ENCODE data around the gene C2orf72. TPM values are rescaled to one million over a fixed set of nuclear protein-coding genes. Genes with fewer than 3 reads are reported as not detected.

C2orf72 gene
- total and polyA plus RNA-seq, 7 donors, result 0.36 to 20.4 (median 18.5) TPM; not detected in 2

GRCh38 chr2:231050018-231050901, 12.9 kb downstream of the C2orf72 start:
- DNase-seq, result no peak
- Histone ChIP-seq H3K27me3 (no peaks in the 10 kb centered on the region), H3K9me3 (no peaks in the 10 kb centered on the region), H3K4me1 (peaks cover 0 to 13% (median 7%) of the 10 kb centered on the region in 4 donors), H3K36me3 (no peaks in the 10 kb centered on the region), H3K27ac (no peak overlapping the region), H3K4me3 (no peak overlapping the region)
- TF ChIP-seq CTCF (IDR thresholded peaks at IDR 0.05) (no peak), POLR2A (IDR thresholded peaks at IDR 0.05) (no peak), POLR2AphosphoS5 (IDR thresholded peaks at IDR 0.05) (no peak), EP300 (IDR thresholded peaks at IDR 0.05) (no peak)
- intact Hi-C loops (cut with DNase I), result no loop called here
- WGBS, 2 donors, result 12 to 54% methylated on average over 9 of the region's 9 CpGs

GRCh38 chr2:231051116-231051515, 13.8 kb downstream of the C2orf72 start:
- DNase-seq, result no peak
- Histone ChIP-seq H3K27ac (no peak overlapping the region), H3K36me3 (no peaks in the 10 kb centered on the region), H3K4me1 (peaks cover 0 to 16% (median 8%) of the 10 kb centered on the region in 4 donors), H3K4me3 (no peak overlapping the region), H3K27me3 (no peaks in the 10 kb centered on the region), H3K9me3 (no peaks in the 10 kb centered on the region)
- TF ChIP-seq CTCF (IDR thresholded peaks at IDR 0.05) (no peak), POLR2AphosphoS5 (IDR thresholded peaks at IDR 0.05) (no peak), POLR2A (IDR thresholded peaks at IDR 0.05) (no peak), EP300 (IDR thresholded peaks at IDR 0.05) (no peak)
- intact Hi-C loops (cut with DNase I), result no loop called here
- WGBS, 2 donors, result 52 to 79% methylated on average over 5 of the region's 5 CpGs

- peak; percentile 67 to 94 (median 82) for TF ChIP-seq CTCF (IDR thresholded peaks at IDR 0.05)
- no peak for TF ChIP-seq POLR2A (IDR thresholded peaks at IDR 0.05)
- 3 to 8% methylated on average over 62 of the region's 62 CpGs for WGBS, 2 donors
- DNase-seq, result peak; percentile 89
- Histone ChIP-seq H3K9me3 (no peaks in the 10 kb centered on the region), H3K36me3 (no peaks in the 10 kb centered on the region), H3K27me3 (no peaks in the 10 kb centered on the region), H3K27ac (peak overlapping the region; percentile 60 to 65 (median 62)), H3K4me1 (peaks cover 0 to 24% (median 14%) of the 10 kb centered on the region in 4 donors), H3K4me3 (peak overlapping the region; percentile 37 to 62 (median 56))
- intact Hi-C loops (cut with DNase I), result no loop called here
Observed at GRCh38 chr2:231052494-231053451, 15.4 kb downstream of the C2orf72 start.

GRCh38 chr2:231053846-231054245, 16.5 kb downstream of the C2orf72 start:
- TF ChIP-seq CTCF (IDR thresholded peaks at IDR 0.05) (no peak), POLR2AphosphoS5 (IDR thresholded peaks at IDR 0.05) (no peak), POLR2A (IDR thresholded peaks at IDR 0.05) (no peak), EP300 (IDR thresholded peaks at IDR 0.05) (no peak)
- Histone ChIP-seq H3K27ac (no peak overlapping the region), H3K36me3 (no peaks in the 10 kb centered on the region), H3K27me3 (no peaks in the 10 kb centered on the region), H3K4me1 (peaks cover 0 to 35% (median 25%) of the 10 kb centered on the region in 4 donors), H3K4me3 (no peak overlapping the region), H3K9me3 (no peaks in the 10 kb centered on the region)
- intact Hi-C loops (cut with DNase I), result no loop called here
- DNase-seq, result no peak
- WGBS, 2 donors, result 76 to 80% methylated on average over 6 of the region's 6 CpGs

All from sigmoid colon (tissue), 7 donors.